CD4-positive, alpha-beta T cell treated with Interferon alpha-2 for 1 hour (primary cell): Measurements from ENCODE around the gene MICAL1.

Experiments used
- DNase-seq, 2 donors: peaks; one replicate each; pipeline ENCODE4 v3.0.0-alpha.2; 2020 to 2022

MICAL1 gene

DNA sequence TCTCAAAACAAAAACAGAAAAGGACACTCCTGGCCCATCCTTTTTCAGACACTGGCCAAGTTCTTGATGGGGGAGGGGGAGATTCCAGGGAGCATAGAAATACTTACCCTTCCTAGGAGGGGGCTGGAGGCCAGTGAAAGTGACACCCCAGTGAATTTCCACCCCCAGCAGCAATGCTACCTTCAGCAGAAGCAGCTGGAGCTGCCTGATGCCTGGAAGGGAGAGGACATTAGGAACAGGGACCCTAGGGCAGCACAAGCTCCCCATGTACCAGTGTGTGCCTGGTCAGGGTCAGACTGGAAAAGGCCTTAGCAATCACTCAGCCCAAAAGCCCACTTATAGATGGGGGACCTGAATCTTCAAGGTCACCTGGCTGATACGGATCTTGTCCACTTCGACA lies 2.4 kb downstream of the MICAL1 start:
- DNase-seq = no peak

DNA sequence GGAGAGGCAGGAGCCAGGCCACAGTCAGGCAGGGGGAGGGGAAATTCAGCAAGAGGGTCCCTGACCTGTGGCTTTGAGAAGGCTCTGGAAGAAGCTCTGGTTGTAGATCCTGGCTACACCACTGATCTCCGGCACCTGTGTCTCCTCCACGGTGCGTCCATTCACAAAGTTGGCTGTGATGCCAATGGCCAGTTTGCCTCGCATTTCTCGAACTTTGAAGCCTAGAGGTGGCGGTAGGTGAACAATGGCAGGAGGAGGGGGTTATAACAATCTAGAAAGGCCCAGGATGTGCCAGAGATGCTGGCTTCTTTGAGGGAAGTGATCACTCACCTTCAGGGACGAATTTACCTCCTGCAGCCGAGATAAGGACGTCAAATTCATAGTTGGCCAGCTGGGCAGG lies 3.4 kb downstream of the MICAL1 start:
- no peak for DNase-seq

GRCh38 chr6:109451376-109451775 lies 4.2 kb downstream of the MICAL1 start:
- no peak for DNase-seq

DNA sequence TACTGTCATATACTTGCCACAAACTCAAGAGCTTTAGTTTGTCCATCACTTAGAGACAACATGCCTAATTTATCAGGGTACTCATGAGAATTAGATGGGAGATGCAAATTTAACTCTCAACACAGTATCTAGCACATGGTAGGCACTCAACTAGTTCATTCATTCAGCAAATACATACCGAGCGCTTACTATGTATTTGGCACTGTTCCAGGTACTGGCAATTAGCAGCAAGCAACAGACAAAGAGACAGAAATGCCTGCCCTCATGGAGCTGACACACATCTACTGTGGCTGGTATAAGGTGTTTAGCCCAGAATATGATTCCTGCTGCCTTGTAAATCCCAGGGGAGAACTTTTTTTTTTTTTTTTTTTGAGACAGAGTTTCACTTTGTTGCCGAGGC lies 4.8 kb downstream of the MICAL1 start:
- DNase-seq = no peak

GRCh38 chr6:109449795-109450673 lies 5.5 kb downstream of the MICAL1 start:
- peak; percentile 20 to 46 for DNase-seq

DNA sequence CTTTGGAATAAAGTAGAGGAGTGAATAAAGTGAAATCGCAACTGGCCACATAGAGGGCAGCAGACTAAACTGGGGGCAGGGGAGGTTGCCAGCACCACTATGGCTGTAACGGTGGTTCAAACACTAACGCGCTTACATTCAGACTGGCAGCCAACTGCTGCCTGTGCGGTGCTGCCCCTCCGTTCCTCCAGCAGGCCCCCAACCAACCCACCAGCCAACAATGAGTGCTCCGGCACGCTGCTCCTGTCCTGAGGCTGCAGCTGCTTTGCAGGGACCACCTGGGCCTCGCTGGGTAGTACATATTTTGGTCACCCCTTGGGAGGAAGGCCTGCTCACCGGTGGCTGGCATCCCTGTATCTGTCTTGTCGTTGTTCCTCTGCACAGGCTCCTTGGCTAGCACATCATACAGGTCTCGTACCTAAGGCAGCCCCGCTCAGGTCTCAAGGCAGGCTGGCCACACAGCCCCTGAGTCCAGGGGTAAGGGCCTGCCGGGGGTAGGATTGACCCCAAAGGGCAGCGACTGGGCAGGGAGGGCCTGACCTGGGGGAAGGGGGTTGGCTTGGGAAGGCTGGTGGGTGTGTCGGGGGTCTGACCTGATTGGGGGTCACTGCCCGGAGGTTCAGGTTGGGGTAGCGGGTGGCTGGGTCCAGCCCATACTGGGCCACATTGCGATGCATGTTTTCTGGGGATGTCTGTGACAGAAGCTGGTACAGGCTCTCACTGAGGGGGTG lies 6.3 kb downstream of the MICAL1 start:
- DNase-seq = no peak

DNA sequence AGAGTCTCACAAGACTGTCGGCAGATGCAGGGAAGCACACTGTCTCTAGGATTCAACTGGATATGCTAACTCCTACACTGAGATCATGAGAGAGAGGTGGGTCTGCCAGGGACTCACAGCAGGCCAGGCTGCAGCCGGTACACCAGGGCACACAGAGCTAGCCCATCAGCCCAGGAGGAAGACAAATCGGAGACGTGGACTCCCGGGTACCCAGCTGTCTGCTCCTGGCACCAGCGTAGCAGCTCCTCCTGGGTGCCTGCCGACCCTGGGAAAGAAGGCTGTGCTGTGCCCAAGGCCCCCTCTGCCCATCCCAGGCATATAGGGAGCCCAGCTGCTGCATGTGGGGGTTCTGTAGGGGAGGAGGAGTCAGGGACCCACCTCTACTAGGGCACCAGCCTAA lies 7.0 kb downstream of the MICAL1 start:
- no peak for DNase-seq

DNA sequence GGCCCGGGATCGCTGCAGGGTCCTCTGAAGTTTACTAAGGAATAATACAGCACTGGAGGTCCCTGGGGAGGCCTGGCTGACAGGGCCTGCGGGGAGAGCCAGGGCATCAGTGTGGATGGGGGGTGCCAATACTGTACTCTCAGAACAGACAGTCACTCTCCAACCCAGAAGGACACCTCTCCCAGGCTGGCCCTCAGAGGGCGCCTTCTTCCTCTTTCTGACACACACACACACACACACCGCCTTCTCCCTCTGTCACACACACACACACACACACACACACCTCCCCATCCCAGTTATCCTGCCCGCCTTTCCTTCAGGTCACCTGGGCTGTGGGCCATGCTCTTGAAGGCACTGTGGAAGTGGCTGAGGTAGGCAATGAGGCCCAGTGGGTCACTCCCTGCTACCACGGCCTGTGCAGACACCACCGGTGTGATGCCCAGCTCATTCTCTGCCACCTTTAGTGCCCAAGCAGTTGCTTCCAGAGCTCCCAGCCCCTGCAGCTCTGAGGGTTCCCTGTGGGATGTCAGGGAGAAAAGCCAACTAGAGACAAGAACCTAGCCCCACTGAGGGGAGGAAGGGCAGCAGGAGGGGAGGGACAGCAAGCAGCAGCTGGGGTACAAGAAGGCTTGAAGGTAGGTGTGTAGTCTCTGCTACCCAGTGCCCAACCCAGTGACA lies 7.6 kb downstream of the MICAL1 start:
- peak in 1 of 2 donors; percentile 26 for DNase-seq

DNA sequence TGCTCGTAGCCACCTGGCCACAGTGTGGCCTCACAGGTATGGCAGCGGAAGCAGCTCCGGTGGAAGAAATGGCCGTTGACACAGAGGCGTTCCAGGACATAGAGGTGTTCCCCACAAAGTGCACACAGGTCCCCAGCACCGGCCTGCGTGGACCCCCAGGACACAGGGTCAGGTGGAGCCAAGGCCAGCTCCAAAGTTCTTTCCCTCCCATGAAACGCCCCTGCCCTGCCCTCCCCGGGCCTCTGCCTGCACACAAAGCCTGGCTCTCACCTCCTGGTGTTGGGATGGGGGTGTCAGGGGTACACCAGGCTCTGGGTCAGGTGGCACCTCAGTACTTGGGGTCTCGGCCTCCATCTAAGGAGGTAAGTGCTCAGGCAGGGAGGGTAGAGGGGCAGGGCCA lies 8.5 kb downstream of the MICAL1 start:
- DNase-seq = no peak

DNA sequence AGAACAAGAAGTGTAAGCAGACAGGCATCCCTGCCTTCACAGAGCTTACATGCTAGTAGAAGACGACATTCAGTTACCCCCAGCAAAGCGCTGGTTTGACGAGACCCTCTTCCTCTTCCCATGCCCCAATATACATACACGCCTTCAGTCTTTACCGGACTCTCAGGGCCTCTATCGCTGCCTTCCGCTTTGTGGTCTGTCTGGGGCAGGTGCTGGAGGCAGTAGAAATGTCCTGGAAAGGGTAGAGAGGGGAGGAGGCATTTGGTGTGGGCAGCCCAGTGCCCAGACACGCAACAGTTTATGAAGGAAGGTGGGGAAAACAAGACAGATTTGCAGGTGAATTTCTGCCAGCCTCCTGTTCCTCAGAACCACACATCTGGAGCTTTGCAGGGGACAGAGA lies 9.0 kb downstream of the MICAL1 start:
- no peak for DNase-seq

DNA sequence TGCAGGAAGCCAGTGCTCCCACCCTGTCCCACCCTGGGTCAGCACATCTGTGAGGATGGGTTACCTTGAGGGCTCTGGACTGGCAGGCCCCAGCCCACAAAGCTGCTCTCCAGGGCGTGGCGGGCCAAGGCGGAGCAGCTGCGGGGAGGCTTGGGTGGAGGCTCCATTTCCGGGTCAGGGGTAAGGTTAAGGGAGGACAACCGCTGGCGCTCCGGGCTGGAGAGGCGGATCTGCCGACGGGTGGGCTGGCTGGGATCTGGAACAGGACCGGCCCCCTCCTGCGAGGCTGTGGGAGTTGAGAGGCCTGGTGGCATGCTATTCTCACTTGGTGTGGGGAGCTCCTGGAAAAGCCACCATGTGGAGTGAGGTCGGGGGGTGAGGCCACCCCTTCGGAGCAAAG lies 9.5 kb downstream of the MICAL1 start:
- DNase-seq = no peak

DNA sequence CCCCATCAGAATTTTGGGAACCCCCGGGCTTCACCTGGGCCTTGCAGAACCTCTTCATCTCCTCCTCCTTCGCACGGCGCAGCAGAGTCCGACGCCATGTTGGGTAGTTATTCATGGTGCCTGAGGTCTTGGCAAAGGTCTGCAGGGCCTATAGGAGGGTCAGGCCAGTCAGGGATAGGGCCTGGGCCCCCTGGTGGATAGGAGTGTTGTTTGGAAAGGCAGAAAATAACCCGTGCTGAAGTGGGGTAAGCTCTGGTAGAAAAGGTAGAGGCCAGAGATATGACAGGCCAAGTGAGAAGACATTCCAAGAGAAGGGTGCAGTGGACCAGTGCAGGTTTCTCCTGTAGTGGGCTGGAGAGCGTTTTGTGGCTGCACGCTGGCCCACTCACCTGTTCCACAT lies 10.2 kb downstream of the MICAL1 start:
- no peak for DNase-seq

DNA sequence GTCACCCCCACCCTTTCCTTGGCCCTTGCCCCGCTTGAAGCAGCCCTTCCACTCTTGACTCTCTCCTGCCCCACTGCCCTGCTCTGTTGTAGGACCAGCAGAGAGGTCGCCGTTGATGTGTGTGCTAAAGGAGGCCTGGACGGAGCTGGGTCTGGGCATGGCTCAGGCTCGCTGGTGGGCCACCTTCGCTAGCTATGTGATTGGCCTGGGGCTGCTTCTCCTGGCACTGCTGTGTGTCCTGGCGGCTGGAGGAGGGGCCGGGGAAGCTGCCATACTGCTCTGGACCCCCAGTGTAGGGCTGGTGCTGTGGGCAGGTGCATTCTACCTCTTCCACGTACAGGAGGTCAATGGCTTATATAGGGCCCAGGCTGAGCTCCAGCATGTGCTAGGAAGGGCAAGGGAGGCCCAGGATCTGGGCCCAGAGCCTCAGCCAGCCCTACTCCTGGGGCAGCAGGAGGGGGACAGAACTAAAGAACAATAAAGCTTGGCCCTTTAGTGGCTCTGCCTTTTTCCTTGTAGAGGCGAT lies 12.1 kb downstream of the MICAL1 start:
- DNase-seq = no peak

GRCh38 chr6:109442393-109442924 lies 13.1 kb downstream of the MICAL1 start:
- DNase-seq = no peak

GRCh38 chr6:109441069-109441816 lies 14.3 kb downstream of the MICAL1 start:
- DNase-seq = peak; percentile 42 to 59

DNA sequence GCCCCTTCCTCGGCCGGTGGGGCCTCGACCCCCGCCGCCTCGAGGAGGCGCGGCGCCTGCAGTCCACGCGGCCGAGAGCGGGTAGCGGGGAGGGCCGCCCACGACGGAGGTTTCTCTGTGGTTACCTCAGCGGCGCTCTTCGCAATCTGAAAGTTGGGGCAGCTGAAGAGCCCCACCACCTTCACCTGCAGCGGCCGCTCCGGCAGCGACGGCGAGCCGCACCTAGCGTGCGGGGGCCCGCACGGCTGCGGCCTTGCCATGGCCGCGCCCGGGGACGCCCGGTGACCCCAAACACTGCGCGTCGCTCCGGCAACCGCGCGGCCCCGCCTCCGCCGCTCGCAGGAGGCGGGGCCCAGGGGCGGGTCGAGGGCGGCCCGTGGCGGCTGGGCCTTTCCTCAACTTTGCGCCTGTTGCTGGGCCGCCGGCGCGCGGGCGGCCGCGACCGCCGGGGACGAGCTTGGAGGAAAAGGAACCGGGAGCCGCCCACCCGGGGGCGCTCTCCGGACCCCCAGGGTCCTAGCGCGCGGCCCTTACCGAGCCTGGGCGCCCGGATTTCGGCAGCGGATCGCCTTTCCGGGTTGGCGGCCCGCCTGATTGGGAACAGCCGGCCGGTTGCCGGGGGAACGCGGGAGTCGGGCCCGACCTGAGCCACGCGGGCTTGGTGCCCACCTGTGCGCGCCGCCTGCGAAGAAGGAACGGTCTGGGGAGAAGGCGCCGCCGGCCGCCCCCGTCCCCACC lies 15.1 kb downstream of the MICAL1 start, which contains the start of the genes PPIL6 and SMPD2:
Gene PPIL6 (minus strand): TSS at position 298 of the 738 bp plus-strand sequence. CDS start 38 bp downstream, at position 260.
Gene SMPD2 (plus strand): TSS at position 394 of the 738 bp plus-strand sequence. CDS start 398 bp downstream, outside the sequence.
- peak; percentile 83 to 86 for DNase-seq

DNA sequence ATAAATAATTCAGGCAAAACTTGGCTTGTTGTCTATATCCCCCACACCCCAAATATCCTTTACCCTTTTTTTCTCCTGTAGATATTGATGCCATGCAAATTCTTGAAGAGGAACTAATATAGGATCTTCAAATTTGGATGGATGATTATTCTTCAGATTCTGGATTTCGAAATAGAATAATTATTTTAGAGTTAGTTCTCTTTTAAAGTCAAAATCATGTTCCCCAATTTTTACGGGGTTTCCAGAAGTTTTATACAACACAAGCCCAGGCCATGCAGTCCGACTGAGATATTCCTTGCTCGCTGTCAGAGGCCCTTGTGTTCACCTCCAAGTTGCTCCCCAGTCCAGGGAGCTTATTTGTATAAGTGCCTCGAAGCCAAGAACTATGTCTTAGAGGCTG lies 19.5 kb downstream of the MICAL1 start:
- no peak for DNase-seq

- DNase-seq = no peak
Measured at GRCh38 chr6:109434456-109434855, 21.1 kb downstream of the MICAL1 start.

GRCh38 chr6:109429496-109429895 lies 26.1 kb downstream of the MICAL1 start:
- no peak for DNase-seq

- DNase-seq = no peak
Measured at GRCh38 chr6:109428889-109429477, 26.6 kb downstream of the MICAL1 start.

- no peak for DNase-seq
Measured at GRCh38 chr6:109424946-109425345, 30.6 kb downstream of the MICAL1 start.
